COLO668 (cell line): Measurements from ENCODE around the gene FBXW11.

Source experiments
- DNase-seq: peaks from one replicate; lab custom pipeline; 2025; ENCODE audit not compliant: unreplicated experiment; lab: John Stamatoyannopoulos, UW

The FBXW11 gene

DNA sequence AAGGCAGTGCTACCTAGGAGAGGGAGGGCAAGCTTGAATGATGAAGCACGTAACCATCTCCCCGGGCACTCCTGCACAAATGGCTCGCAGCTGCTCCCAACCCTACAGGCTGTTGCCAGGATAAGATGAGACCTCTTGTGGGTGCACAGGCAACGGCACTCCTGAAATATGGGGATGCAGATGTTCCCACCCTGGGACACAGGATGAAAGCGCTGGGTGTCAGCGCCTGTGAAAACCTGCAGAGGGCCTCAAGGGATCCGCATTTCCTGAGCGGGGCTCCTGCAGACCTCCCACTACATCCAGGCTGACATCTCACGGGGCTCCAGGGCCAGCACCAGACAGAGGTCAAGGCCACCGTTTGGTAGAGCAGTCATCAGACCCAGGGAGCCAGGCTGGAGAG, 160.1 kb downstream of the FBXW11 start:
- no peak for DNase-seq

DNA sequence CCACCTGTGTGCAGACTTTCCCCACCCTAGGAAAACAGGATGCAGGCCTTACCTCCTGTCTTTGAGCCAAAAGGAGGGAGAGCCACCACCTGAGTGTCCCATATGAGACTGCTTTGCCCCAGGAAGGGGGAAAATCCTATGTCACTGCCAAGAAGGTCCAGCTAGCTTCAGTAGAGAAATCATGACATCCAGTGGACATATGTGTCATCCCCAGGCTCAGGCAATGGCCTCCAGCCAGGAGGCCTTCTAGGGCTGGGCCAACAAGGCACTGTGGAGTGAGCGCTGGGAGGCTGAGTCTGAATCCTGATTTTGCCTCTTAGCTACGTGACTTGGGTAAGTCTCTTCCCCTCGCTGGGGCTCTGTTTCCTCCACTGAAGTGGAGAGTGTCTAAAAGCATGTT, 160.6 kb downstream of the FBXW11 start:
- DNase-seq: peak; percentile 8

DNA sequence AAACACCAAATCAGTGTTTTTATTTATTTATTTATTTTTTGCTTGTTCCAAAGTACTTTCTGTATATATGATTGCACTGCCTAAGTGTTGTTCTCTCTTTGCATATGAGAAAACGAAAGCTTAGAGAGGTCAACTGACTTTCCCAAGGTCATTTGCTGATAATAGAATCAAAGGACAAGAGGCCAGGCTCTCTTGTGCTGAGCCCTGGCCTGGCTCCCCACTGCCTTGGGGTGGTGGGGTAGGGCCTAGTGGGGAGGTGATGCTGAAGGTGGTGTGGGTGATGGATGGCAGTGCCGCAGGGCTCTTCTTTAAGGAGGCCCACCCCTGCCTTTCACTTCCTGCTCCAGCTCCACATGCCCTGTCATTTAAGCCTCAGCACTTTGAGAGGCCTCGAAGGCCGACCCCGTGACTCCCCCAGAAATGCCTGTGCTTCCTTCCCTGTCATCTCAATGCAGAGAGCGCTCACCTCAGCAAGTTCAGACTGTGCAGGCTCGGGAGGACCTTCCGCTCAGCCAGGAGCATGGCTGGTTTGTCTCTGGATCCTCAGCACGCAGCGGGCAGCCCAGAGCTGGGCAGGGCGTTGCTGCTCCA, 161.3 kb downstream of the FBXW11 start:
- DNase-seq: no peak

DNA sequence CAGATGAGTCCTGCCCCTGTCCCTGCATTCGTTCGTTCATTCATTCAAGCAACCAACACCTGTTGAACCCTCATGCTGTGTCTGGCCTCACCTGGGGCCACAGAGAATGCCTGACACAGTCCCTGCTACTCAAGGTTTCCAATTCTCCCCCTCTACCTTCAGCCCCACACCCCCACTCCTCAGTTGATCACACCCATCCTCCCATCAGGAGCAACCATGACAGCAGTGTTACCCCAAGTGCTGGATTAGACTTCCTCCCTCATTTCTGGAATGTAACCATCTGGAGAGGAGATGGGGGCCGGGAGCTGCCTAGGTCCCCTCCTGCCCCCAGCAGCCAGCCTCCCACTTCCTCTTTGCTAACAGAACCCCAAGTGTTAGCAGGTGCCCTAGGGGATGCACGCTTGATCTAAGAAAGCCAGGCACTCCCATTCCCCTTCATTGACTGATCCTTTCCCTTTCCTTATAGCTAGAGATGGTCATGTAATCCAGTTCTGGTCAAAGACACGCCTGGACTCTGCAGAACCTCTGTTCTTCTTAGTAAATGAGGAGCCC, 163.6 kb downstream of the FBXW11 start:
- no peak for DNase-seq

DNA sequence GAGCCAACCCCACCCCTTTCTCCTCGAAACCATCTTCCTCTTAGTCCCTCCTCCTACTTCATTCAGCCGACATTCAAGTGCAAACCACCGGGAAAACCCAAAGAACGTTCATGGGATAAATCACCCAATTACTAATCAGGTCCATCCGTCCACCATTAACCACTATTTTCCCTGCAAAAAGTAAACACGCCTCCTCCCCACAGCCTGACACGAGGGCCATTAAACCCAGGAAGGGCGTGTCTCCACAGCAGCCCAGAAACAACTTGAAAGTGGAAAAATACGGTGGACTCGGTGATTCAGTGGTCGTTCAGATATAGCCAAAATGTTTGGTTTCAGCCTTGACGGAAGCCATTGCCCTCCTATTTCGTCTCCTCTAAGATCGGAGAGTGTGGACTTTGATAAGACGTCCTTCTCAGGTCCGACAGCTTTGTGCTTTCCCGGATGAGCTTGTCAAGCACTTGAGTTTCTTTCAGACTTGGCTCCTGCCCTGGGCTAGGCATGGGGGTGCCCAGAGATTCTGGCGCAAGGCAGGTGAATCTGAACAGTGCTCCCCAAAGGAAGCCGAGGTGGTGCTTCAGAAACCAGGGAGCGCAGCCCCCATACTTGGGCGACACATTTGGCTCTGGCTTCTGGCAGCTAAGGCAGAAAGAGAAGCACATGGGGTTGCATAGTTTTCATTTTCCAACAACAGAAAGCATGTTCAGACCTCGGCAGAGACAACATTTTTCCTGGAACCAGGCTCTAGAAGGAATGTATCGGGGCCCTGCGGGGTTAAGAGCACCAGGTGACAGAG, 164.3 kb downstream of the FBXW11 start:
- DNase-seq: no peak

DNA sequence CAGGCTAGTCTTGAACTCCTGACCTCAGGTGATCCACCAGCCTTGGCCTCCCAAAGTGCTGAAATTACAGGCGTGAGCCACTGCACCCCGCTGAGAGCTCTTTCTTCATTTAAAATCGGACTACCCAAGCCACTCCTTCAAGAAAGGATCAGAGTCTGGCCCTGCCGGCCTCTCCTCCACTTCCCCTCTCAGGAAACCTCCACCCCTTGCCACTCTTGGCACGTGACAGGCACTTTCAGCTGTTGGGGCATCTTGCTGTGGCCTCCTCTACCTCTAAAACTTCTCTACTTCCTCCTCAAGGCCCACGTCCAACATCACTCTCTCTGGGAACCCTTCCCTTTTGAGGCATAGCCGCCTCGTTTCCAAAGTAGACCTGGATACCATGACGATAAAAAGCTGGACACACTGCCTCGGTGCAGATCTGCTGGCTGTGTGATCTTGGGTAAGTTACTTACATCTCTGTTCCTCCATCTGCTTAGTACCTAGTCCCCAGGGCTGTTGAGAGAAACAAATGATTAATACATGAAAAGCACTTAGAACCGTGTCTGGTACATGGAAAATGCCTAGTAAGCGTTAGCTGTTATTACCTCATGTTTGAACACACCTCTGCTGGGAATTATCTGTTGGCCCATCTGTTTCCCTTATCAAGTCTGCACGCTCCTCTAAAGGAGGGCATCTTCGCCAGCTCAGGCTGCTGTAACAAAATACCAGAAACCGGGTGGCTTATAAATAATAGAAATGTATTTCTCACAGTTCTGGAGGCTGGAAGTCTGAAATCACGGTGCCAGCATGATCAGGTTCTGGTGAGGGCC, 165.5 kb downstream of the FBXW11 start:
- no peak for DNase-seq

DNA sequence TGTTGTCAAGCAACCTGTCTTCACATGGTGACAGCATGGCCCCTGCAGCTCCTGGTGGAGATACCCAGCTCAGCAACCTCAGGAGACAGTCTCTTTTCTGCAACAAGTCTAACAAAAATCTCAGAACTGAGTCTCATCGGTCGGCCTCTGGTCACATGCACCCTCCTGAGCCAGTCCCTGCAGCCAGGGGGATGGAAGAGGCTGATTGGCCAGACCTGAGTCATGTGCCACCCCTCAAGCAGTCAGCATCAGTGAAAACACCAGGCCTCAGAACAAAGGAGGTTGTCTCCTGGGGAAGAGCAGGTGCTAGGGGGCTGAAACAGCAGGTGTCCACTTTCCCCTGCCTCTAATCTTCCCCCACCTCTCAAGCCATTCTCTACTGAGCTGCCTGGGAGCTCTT, 166.4 kb downstream of the FBXW11 start:
- DNase-seq: peak; percentile 29

DNA sequence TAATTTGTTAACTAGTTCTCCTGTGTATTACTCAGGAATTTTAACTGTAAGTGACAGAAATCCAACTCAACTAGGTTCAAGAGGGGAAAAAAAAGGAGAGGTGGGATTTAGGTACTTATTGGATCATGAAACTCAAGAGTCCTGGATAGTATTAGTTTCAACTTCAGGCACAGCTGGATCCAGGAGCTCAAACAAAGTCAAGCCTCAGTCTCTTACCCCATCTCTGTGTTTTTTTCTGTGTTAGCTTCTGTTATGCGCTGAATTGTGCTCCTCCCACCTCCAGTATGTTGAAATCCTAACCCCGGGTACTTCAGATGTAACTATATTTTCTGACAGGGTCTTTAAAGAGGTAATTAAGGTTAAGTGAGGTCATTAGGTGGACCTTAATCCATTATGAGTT, 167.3 kb downstream of the FBXW11 start:
- no peak for DNase-seq

DNA sequence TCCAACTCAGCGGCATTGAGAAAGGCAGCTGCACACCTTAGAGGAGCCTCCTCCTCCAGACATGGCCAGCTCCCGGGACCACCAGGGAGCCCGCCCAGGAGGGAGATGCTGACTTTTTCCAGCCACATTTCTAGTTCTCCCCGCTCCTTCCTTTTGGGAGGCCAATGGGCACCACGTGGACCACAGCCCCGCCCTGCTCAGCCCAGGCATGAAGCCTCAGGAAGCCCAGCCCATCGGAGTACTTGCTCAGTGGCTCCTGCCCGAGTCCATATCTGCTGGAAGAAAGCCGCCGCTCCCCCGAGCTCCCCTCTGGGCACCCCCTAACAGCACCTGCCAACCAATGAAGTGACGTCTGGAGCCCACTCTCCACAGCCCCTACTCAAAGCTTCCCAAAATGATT, 168.4 kb downstream of the FBXW11 start:
- DNase-seq: no peak

DNA sequence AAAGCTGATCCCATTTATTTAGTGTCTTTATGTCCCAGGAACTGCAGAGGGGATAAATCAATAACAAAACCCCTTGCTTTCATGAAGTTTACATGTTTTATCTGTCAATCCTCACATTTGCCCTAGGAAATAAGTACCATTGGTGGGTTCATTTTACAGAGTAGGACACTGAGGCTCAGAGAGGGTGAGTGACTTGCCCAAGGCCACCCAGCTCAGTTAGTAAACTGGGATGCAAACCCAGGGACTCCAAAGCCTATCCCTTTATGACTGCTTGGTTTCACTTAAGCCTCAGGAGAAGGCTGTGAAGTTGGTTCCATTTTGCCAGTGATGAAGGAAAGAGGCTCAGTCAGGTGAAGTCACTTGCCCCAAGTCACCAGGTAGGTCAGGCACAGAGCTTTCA, 168.9 kb downstream of the FBXW11 start:
- no peak for DNase-seq

DNA sequence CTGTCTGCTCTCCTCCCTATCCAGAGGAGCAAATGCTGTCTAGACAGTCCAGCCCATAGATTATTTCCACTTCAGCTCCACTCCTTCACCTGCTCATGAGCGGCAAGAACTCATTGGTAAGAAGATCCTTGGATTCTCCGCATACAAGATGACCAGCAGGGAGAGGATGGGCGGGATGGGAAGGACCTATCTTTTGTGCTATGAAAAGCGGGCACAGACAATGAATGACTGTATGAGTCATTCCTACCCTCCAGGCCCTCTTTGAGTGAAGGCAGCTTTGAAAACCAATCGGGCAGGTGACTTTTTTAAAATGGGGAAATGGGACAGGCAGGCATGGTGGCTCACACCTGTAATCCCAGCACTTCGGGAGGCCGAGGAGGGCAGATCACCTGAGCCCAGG, 171.4 kb downstream of the FBXW11 start:
- peak; percentile 3 for DNase-seq

DNA sequence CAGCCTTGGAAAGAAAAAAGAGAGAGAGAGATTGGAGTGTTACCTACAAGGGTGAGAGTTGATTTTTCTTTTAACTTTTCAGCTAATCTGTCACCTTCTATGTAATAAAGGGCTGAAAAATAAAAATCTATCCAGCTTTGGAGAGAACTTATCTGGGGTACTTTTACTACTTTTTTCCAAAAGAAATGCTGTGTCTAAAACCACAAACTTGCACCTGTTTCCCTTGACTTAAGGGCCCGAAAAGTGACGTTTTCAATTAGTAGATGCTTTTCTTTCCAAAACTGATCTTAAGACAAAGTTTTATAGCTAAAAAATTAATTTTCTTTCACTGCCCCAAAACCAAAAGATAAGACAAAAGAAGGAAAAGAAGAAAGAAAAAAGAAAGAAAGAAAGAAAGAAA, 172.0 kb downstream of the FBXW11 start:
- DNase-seq: no peak

DNA sequence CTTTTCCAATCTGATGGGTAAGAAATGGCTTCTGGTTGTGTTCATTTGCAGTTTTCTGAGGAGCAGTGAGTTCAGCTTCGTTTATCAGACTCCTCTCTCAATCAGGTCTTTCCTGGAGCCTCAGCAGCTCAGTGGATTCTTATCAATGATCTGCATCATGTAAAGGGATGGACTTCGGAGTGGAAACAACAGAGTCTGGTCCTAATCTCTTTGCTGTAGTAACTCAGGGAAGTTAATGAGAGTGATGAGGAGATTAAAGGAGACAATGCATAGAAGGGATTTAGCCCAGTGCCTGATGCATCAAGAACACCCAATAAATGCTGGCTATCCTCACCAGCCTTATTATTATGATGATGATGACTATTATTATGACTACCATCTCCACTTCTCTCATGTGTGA, 173.7 kb downstream of the FBXW11 start:
- no peak for DNase-seq

DNA sequence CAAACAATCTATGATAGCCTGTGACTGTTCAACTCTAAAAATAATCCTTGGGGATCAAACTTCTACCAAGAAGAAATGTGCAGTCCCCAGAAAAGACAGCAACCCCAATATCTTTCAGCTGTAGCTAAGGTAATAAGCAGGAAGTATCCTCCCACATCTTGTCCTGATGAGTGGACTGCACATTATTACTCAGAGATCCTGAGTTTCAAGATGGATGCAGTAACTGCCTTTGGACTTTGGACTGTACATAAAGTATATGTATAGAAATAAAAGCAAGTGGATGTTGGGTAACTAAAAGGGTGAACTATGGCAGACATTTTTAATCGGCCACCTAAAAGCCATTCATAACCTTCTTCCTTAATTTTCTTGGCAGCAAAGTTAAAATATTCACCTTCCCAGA, 175.8 kb downstream of the FBXW11 start:
- no peak for DNase-seq

DNA sequence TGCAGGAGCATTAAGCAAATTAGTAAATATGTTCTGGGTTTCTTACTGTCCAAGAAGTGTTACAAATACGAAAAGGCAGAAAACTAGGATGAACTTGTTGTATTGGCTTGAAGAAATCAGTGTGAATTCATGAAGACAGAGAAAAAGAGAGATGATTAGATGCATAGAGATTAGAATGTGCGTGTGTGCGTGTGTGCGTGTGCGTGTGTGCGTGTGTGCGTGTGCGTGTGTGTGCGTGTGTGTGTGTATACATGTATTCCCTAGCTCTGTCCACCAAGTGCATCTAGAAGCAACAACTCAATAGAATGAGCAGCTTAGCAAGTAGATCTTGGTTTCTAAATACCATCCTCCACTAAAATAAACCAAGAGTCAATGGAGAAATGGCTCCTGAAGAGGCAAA, 179.3 kb downstream of the FBXW11 start:
- no peak for DNase-seq

DNA sequence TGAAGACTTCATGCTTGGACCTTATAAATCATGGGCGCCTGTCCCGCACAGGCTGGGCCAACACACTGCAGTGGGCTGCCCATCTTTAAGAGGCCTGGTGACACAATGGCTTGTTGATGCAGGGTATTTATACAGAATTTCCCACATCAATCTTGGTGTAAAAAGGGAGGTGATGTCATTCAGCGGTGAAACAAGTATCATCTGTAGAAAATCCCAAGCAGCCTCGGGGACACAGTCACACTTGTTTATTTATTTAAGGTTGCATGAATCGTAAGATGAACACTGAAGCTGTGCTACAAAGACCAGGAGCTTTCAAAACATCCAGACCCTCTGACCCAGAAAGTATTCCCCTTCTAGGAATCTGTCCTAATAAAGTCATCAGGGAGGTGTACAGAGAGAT, 180.3 kb downstream of the FBXW11 start:
- no peak for DNase-seq

DNA sequence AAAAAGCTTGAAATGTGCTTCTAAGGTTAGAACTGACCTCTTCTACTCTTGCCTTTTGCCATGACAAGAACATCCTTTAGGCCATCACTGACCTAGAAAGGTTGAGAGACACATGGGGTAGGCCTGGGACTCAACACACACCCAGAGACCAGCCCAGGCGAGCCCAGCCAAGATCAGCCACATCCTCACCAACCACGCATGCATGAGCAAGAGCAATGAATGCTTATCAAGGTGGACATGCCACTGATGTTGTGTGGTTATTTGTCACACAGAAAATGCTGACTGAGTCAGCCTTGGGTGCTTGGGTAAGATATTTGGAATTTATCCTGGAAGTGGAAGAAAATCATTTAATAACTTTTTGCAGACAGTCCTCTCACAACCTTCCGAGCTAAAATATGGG, 181.4 kb downstream of the FBXW11 start:
- no peak for DNase-seq

DNA sequence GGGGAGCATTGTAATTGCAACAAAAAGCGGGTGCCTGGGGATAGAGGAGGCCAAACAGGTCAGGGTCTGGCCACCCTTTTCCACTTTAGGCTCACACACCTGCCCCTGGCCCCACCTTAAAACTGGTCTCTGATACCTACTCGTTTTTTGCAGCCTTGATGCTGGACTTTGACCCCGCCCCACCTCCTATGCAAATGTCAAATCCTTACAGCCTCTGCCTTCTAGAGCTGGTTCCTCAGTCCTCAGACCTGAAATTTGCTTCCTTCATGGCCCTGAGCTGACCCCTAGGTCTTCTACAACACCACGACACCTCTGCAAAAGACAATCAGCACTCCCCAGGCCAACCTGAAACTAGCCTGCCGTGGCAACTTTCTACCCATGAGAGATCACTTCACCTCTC, 183.2 kb downstream of the FBXW11 start:
- peak; percentile 14 for DNase-seq

DNA sequence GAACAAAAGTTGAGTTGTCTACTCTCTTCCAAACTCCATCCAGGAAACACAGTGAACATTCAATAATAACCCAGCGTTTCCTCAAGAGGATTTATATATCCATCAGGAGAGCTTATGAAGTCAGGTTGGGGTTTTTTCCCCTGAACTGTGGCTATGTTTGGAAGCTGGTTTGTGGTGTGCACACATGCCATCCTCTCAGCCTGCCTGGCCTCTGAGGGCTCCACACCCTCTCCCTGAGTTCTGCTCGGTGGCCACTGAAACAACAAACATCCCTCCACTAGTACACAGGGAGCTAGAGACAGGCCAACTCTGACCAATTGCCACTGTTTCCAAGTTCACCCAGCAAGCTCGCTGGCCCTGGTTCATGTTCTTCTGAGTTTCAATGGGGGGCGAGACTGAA, 185.2 kb downstream of the FBXW11 start:
- no peak for DNase-seq

DNA sequence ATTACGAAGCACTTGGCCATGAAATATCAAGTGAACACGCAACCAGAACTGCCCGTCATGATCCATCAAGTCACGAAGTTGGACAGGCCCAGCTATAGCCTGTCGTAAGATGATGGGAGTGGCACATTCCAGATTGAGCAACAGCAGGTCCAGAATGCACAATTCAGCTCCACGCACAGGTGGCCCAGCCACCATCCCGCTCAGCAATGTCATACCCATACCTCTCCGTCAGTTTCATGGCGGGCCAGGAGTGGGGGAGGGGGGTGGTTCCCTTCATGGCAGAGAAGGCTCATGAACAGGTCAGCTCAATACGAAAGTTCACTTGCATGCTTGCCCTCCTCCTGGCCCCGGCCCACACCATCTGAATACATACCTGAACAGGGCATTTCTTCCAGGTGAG, 185.9 kb downstream of the FBXW11 start:
- DNase-seq: no peak

DNA sequence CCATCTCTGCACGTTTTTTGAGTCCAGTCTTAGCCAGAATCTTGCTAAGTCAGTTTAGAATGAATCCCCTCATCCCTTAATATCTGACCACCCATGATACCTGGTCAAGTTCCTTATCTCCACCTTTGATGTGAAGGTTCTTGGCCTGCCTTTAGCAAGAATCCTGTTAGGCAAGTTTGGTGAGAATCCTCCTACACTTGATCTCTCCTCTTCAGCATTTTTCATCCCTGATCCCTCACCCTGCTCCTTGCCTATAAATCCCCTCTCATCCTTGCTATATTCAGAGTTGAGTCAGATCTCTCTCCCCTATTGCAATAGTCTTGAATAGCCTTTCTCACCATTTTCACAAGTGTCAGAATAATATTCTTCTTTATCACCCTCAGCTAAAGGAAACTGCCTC, 189.8 kb downstream of the FBXW11 start:
- no peak for DNase-seq
